ENCODE data around the gene OR8B4. TPM values are rescaled to one million over a fixed set of nuclear protein-coding genes. Genes with fewer than 3 reads are reported as not detected.
"Not testable (repeated sequence)": the region's sequence is repeated elsewhere in the genome, so short reads cannot be mapped to it uniquely, and the experiment has no call there.

OR8B4 gene
- total and polyA plus RNA-seq, 2 experiments from 2014 or later: not detected

DNA sequence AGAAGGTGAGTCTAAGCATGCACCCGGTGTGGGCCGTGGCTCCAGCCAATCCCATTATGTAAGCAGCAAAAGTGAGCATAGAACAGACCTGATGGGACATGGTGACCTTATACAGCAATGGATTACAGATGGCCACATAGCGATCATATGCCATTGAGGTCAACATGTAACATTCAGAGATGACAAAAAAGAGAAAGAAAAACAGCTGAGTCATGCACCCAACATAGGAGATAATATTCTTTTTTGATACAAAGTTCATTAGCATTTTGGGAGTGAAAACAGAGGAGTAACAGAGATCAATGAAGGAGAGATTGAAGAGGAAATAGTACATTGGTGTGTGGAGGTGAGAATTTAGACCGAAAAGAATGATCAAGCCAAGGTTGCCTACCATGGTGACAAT lies 27.8 kb downstream of the OR8B4 start:
- H3K4me1 ChIP-seq (ENCODE audit: insufficient read depth); ATAC-seq; H3K27me3 ChIP-seq (ENCODE audit: insufficient read depth); H3K36me3 Mint-ChIP-seq (ENCODE audit: low read depth); H2AFZ ChIP-seq; H3K4me2 ChIP-seq; H3K4me3 Mint-ChIP-seq; H3K9me3 Mint-ChIP-seq; H3K27me3 Mint-ChIP-seq (ENCODE audit: insufficient read depth, low read depth, poor library complexity); H4K20me1 ChIP-seq (replicated peaks; ENCODE audit: insufficient read depth); DNase-seq (ENCODE audit: low spot score); H3K79me2 ChIP-seq (replicated peaks; ENCODE audit: insufficient read depth); H3K36me3 ChIP-seq (ENCODE audit: insufficient read depth); H3F3A ChIP-seq (replicated peaks; ENCODE audit: low read depth); H3K27ac ChIP-seq (ENCODE audit: low read depth); H3K4me1 Mint-ChIP-seq; H3K27ac Mint-ChIP-seq; H3K9me2 ChIP-seq (ENCODE audit: insufficient read depth); H3K4me3 ChIP-seq: not testable (repeated sequence)

GRCh38 chr11:124394408-124394807 lies 30.3 kb downstream of the OR8B4 start:
- H3K36me3 Mint-ChIP-seq (ENCODE audit: low read depth): no peaks in the 10 kb centered on the region
- Histone ChIP-seq H3K79me2 (replicated peaks; ENCODE audit: insufficient read depth) (no peaks in the 10 kb centered on the region), H3K27ac (ENCODE audit: low read depth) (no peak overlapping the region), H3K4me1 (ENCODE audit: insufficient read depth) (no peaks in the 10 kb centered on the region), H4K20me1 (replicated peaks; ENCODE audit: insufficient read depth) (no peaks in the 10 kb centered on the region), H3K4me2 (no peak overlapping the region), H2AFZ (no peak overlapping the region), H3F3A (replicated peaks; ENCODE audit: low read depth) (no peaks in the 10 kb centered on the region), H3K27me3 (ENCODE audit: insufficient read depth) (no peaks in the 10 kb centered on the region), H3K36me3 (ENCODE audit: insufficient read depth) (no peaks in the 10 kb centered on the region), H3K4me3 (no peak overlapping the region), H3K9me2 (ENCODE audit: insufficient read depth) (no peaks in the 10 kb centered on the region)
- ATAC-seq (no peak), DNase-seq (ENCODE audit: low spot score) (no peak)
- H3K4me1 Mint-ChIP-seq: no peaks in the 10 kb centered on the region
- peaks cover 2% of the 10 kb centered on the region for H3K27me3 Mint-ChIP-seq (ENCODE audit: insufficient read depth, low read depth, poor library complexity)
- no peak overlapping the region for H3K4me3 Mint-ChIP-seq
- no peak overlapping the region for H3K27ac Mint-ChIP-seq
- TF ChIP-seq ZNF331 (CRISPR knock-in tag; IDR thresholded peaks at IDR 0.05; ENCODE audit: low read depth) (no peak), CREB1 (CRISPR knock-in tag; IDR thresholded peaks at IDR 0.05; ENCODE audit: low read depth) (no peak)
- peaks cover 2% of the 10 kb centered on the region; the same call in 1 of the 3 replicates for H3K9me3 Mint-ChIP-seq

GRCh38 chr11:124384399-124384798 lies 40.3 kb downstream of the OR8B4 start, which contains the start of gene OR8B2:
Gene OR8B2, minus strand, starts transcription at chr11:124384499. Its CDS starts 1,156 bp downstream, at chr11:124383343.
- Histone ChIP-seq H3K4me1 (ENCODE audit: insufficient read depth) (no peaks in the 10 kb centered on the region), H3K9me2 (ENCODE audit: insufficient read depth) (peaks cover 2% of the 10 kb centered on the region; the same call in 1 of the 2 replicates), H3K4me3 (no peak within 1 kb of the TSS), H3K36me3 (ENCODE audit: insufficient read depth) (no peaks in the 10 kb centered on the region), H3F3A (replicated peaks; ENCODE audit: low read depth) (no peaks in the 10 kb centered on the region), H4K20me1 (replicated peaks; ENCODE audit: insufficient read depth) (no peaks in the 10 kb centered on the region), H3K27me3 (ENCODE audit: insufficient read depth) (no peaks in the 10 kb centered on the region), H2AFZ (no peak within 1 kb of the TSS), H3K79me2 (replicated peaks; ENCODE audit: insufficient read depth) (no peaks in the 10 kb centered on the region), H3K4me2 (no peak within 1 kb of the TSS), H3K27ac (ENCODE audit: low read depth) (no peak within 1 kb of the TSS)
- no peak within 1 kb of the TSS for H3K4me3 Mint-ChIP-seq
- DNase-seq (ENCODE audit: low spot score) (no peak), ATAC-seq (no peak)
- no peak within 1 kb of the TSS for H3K27ac Mint-ChIP-seq
- peaks cover 2% of the 10 kb centered on the region for H3K27me3 Mint-ChIP-seq (ENCODE audit: insufficient read depth, low read depth, poor library complexity)
- H3K4me1 Mint-ChIP-seq: no peaks in the 10 kb centered on the region
- H3K9me3 Mint-ChIP-seq: no peaks in the 10 kb centered on the region; the same call in 2 of the 3 replicates
- H3K36me3 Mint-ChIP-seq (ENCODE audit: low read depth): no peaks in the 10 kb centered on the region
- TF ChIP-seq CREB1 (CRISPR knock-in tag; IDR thresholded peaks at IDR 0.05; ENCODE audit: low read depth) (no peak), POLR2AphosphoS5 (IDR thresholded peaks at IDR 0.05; ENCODE audit: low read depth) (no peak), EZH2 (IDR thresholded peaks at IDR 0.05; ENCODE audit: low read depth, unreplicated experiment) (no peak), EZH2phosphoT487 (IDR thresholded peaks at IDR 0.05; ENCODE audit: unreplicated experiment) (no peak)
- TF ChIP-seq, protein P1, sequence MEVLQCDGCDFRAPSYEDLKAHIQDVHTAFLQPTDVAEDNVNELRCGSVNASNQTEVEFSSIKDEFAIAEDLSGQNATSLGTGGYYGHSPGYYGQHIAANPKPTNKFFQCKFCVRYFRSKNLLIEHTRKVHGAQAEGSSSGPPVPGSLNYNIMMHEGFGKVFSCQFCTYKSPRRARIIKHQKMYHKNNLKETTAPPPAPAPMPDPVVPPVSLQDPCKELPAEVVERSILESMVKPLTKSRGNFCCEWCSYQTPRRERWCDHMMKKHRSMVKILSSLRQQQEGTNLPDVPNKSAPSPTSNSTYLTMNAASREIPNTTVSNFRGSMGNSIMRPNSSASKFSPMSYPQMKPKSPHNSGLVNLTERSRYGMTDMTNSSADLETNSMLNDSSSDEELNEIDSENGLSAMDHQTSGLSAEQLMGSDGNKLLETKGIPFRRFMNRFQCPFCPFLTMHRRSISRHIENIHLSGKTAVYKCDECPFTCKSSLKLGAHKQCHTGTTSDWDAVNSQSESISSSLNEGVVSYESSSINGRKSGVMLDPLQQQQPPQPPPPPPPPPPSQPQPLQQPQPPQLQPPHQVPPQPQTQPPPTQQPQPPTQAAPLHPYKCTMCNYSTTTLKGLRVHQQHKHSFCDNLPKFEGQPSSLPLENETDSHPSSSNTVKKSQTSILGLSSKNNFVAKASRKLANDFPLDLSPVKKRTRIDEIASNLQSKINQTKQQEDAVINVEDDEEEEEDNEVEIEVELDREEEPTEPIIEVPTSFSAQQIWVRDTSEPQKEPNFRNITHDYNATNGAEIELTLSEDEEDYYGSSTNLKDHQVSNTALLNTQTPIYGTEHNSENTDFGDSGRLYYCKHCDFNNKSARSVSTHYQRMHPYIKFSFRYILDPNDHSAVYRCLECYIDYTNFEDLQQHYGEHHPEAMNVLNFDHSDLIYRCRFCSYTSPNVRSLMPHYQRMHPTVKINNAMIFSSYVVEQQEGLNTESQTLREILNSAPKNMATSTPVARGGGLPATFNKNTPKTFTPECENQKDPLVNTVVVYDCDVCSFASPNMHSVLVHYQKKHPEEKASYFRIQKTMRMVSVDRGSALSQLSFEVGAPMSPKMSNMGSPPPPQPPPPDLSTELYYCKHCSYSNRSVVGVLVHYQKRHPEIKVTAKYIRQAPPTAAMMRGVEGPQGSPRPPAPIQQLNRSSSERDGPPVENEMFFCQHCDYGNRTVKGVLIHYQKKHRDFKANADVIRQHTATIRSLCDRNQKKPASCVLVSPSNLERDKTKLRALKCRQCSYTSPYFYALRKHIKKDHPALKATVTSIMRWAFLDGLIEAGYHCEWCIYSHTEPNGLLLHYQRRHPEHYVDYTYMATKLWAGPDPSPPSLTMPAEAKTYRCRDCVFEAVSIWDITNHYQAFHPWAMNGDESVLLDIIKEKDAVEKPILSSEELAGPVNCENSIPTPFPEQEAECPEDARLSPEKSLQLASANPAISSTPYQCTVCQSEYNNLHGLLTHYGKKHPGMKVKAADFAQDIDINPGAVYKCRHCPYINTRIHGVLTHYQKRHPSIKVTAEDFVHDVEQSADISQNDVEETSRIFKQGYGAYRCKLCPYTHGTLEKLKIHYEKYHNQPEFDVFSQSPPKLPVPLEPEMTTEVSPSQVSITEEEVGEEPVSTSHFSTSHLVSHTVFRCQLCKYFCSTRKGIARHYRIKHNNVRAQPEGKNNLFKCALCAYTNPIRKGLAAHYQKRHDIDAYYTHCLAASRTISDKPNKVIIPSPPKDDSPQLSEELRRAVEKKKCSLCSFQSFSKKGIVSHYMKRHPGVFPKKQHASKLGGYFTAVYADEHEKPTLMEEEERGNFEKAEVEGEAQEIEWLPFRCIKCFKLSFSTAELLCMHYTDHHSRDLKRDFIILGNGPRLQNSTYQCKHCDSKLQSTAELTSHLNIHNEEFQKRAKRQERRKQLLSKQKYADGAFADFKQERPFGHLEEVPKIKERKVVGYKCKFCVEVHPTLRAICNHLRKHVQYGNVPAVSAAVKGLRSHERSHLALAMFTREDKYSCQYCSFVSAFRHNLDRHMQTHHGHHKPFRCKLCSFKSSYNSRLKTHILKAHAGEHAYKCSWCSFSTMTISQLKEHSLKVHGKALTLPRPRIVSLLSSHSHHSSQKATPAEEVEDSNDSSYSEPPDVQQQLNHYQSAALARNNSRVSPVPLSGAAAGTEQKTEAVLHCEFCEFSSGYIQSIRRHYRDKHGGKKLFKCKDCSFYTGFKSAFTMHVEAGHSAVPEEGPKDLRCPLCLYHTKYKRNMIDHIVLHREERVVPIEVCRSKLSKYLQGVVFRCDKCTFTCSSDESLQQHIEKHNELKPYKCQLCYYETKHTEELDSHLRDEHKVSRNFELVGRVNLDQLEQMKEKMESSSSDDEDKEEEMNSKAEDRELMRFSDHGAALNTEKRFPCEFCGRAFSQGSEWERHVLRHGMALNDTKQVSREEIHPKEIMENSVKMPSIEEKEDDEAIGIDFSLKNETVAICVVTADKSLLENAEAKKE (CRISPR knock-in tag; IDR thresholded peaks at IDR 0.05): no peak
- TF ChIP-seq, protein P2, sequence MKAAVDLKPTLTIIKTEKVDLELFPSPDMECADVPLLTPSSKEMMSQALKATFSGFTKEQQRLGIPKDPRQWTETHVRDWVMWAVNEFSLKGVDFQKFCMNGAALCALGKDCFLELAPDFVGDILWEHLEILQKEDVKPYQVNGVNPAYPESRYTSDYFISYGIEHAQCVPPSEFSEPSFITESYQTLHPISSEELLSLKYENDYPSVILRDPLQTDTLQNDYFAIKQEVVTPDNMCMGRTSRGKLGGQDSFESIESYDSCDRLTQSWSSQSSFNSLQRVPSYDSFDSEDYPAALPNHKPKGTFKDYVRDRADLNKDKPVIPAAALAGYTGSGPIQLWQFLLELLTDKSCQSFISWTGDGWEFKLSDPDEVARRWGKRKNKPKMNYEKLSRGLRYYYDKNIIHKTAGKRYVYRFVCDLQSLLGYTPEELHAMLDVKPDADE (IDR thresholded peaks at IDR 0.05): no peak
